HG03066 (cell line): ENCODE results near the gene CTSZ.
"Not testable (repeated sequence)": the region's sequence is repeated elsewhere in the genome, so short reads cannot be mapped to it uniquely, and the experiment has no call there.

Experiments
- ATAC-seq: cut with Tn5 transposase; IDR thresholded peaks from one replicate; pipeline ENCODE4 v1.9.1; 2021; ENCODE audit warnings: low read depth; ENCODE audit not compliant: unreplicated experiment

The CTSZ gene

GRCh38 chr20:58982406-58983114 lies 24.5 kb downstream of the CTSZ start:
- no peak for ATAC-seq

GRCh38 chr20:58981628-58982364 lies 25.3 kb downstream of the CTSZ start:
- ATAC-seq = no peak

GRCh38 chr20:58980711-58981627 lies 26.1 kb downstream of the CTSZ start, which contains the start of gene NELFCD:
Gene NELFCD (plus strand): TSS chr20:58981256. CDS start chr20:58981310, 54 bp downstream.
- ATAC-seq = peak; percentile 68

GRCh38 chr20:58978351-58979190 lies 28.5 kb downstream of the CTSZ start:
- no peak for ATAC-seq

- ATAC-seq = no peak
Observed at GRCh38 chr20:58976061-58976730, 30.9 kb downstream of the CTSZ start.

GRCh38 chr20:58975353-58975752 lies 31.7 kb downstream of the CTSZ start:
- ATAC-seq = no peak

DNA sequence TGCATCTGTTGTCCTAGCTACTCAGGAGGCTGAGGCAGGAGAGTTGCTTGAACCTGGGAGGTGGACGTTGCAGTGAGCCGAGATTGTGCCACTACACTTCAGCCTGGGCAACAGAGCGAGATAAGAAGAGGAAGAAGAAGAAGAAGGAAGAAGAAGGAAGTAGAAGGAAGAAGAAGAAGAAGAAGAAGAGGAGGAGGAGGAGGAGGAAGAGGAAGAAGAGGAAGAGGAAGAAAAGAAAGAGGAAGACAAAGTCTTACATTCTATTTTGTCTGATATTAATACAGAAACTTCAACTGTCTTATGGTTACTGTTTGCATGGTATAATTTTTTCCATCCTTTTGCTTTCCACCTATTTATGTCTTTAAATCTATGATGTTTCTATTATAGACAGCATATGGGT lies 33.2 kb downstream of the CTSZ start:
- no peak for ATAC-seq

DNA sequence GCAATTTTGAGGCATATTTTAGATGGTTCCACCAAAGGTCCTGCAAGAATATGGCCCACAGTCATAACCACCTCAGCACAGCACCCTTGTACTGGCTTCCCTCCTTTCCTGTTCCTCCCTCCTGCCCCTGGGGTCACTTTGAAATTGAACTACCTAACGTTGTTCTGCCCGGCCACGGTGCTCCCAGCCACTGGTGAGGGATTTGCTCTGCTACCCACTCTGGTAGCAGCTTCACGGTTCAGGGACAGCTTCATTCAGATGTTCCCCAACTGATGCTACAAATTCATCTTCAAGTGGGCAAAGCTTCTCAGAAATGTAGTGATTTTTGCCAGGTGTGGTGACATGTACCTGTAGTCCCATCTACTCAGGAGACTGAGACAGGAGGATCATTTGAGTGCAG lies 33.9 kb downstream of the CTSZ start:
- no peak for ATAC-seq

- ATAC-seq = no peak
Observed at GRCh38 chr20:58971429-58971828, 35.6 kb downstream of the CTSZ start.

GRCh38 chr20:58970146-58970545 lies 36.9 kb downstream of the CTSZ start:
- ATAC-seq = no peak

DNA sequence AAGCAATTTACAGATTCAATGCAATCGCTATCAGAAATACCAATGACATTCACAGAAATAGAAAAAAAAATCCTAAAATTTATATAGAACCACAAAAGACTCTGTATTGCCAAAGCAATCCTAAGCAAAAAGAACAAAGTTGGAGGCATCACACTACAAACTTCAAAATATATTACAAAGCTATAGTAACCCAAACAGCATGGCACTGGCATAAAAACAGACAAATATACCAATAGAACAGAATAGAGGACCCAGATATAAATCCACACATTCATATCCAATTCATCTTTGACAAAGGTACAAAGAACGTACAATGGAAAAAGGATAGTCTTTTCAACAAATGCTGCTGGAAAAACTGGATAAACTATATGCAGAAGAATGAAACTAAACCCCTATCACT lies 37.6 kb downstream of the CTSZ start:
- ATAC-seq = no peak

DNA sequence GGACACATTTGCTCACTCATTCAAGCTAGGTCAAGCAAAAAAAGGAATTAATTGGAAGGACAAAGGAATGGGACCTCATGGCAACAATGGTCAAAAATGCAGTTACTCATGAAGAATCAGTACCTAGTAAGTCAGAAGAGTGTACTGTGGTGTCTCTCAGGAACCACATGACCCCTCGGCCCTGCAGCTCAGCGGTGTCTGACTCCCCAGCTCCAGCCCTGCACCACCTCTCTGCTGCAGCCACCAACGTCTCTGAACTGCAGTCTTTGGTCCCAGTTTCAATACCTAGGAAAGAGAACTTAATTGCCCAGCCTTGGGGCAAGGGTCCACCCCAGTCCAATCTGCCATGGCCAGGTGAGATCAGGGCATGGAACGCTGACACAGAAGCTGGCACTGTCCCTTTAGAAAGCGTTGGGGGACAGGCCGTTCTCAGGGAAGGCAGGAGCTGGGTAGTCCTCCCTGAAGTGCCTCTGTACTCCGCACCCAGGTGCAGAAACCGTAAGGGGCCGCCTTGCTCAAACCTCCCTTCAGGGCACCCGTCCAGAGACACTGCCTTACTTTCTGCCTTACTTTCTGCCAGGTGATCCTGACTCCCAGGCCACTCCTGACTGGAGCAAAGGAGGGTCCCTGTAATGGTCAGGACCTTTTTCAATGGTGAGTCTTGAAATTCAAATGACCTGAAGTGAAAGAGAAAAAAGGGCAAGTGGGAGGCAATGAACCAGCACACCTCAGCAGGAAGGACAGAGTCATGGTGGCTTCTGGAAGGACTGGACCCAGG lies 39.2 kb downstream of the CTSZ start:
- no peak for ATAC-seq

GRCh38 chr20:58965270-58966064 lies 41.6 kb downstream of the CTSZ start:
- ATAC-seq = no peak

DNA sequence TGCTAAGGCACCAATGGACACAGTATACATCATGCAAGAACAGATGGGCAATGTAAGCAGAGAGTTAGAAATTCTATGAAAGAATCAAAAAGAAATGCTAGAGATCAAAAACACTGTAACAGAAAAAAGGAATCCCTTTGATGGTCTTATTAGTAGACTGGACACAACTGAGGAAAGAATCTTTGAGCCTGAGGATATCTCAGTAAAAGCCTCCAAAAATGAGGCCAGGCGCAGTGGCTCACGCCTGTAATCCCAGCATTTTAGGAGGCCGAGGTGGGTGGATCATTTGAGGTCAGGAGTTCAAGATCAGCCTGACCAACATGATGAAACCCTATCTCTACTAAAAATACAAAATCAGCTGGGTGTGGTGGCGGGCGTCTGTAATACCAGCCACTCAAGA lies 43.1 kb downstream of the CTSZ start:
- not testable (repeated sequence) for ATAC-seq

- ATAC-seq = no peak
Observed at GRCh38 chr20:58963060-58963584, 43.9 kb downstream of the CTSZ start.

DNA sequence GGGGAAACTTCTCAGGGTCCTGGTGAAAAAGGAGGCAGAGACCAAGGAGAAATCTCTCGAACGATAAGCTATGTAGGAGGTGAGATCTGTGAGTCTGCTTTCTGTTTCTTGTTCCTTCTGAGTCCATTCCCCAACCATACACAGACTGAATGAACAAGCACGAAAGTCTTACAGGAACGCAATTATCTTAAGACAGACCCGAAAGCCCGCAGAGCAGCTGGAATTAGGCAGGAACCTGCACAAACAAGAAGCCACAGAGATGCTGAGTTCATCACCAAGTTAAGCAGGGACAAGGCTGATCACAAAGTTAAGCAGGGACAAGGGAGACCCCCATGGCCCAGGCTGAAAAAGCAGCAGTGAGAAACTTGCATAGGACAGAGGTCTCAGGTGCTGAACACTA lies 47.4 kb downstream of the CTSZ start:
- no peak for ATAC-seq

DNA sequence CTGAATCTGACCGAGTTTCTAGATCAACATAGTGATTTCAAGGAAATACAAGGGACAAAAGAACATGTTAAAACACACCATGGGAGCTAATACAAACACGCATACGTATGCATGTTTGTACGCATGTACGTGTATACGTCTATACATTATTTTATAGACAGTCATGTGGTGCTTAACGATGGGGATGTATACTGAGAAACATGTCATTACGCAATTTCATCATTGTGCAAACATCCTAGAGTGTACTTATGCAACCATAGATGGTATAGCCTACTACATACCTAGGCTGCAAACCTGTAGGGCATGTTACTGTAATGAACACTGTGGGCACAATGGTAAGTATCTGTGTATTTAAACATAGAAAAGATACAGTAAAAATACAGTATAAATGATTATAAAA lies 51.0 kb downstream of the CTSZ start:
- ATAC-seq = no peak

GRCh38 chr20:58953050-58953449 lies 54.0 kb downstream of the CTSZ start:
- no peak for ATAC-seq
